H54 (cell line): ENCODE data around the gene KIF25.

Source experiments
- DNase-seq: peaks from one replicate; pipeline ENCODE4 v3.0.0; 2011; ENCODE audit warnings: low spot score, mixed read lengths; ENCODE audit not compliant: insufficient read length
- FAIRE-seq: peaks from 3 replicates; lab custom pipeline; 2011; peaks lifted over from hg19 to GRCh38; lab: Jason Lieb, UNC
- POLR2A ChIP-seq: IDR thresholded peaks from 2 replicates; pipeline ENCODE4 v1.6.1; 2011; ENCODE audit warnings: low read depth, mild to moderate bottlenecking, low read length

KIF25 gene

GRCh38 chr6:168092541-168092940 lies 95.1 kb downstream of the KIF25 start:
- TF ChIP-seq POLR2A, result no peak
- no peak for DNase-seq

DNA sequence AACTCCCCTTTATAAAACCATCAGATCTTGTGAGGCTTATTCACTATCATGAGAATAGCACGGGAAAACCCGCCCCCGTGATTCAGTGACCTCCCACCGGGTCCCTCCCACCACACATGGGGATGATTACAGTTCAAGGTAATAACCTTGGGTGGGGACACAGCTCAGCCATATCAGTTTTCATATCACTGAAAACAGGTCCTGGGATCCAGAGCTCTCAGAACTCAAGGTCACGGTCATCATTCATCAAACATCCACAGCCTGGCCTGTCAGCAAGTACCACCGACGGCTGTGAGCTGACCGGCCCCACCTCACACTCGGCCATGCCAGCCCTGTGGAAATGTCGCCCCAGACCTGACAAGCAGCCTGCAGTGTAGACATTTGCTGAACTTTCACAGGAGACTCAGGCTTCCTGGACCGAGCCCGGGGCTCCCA lies 95.6 kb downstream of the KIF25 start:
- no peak for TF ChIP-seq POLR2A
- DNase-seq (no peak), FAIRE-seq (no peak)

More at GRCh38 chr6:168092541-168092940, 95.1 kb downstream of the KIF25 start:
- FAIRE-seq, result no peak

DNA sequence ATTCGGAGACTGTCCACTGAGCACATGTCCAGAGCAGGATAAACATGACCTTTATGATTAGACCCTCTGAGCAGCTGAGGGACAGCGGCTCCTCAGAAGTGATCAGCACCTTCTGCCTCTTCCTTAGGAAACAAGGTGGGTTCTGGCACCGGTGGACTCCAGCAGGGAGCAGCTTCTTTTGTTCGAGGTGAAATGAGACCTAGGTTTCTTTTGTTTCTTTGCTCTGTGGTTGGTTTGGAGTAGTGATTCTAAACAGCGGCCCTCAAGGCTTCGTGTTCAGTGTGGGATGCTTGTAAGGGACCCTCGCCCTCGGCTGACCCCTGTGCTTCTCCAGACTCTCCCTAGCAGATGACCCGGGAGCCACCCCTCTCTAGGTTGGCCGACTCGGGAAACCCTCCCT lies 96.2 kb downstream of the KIF25 start:
- no peak for DNase-seq
- TF ChIP-seq POLR2A, result no peak
- no peak for FAIRE-seq
